K562 (cell line): ENCODE measurements around the gene EMILIN3. TPM values are rescaled to one million over a fixed set of nuclear protein-coding genes. Genes with fewer than 3 reads are reported as not detected.

Experiments
- ATAC-seq: fragments of 200-7000 bp; cut with Tn5 transposase; 3 replicates; pipeline ENCODE4 v1.9.1; 2020; ENCODE audit warnings: moderate library complexity
- BruUV-seq: library from RNA; stranded (reverse); fragments of 400-500 nt; replicated peaks from 2 replicates; lab custom pipeline; 2021; lab: Mats Ljungman, UMichigan
- CTCF ChIA-PET: fragments of 300-600 bp; formaldehyde crosslinking; extraction: SDS; loops from one replicate; lab custom pipeline; 2021; ENCODE audit warnings: low intra/inter-chr PET ratio; lab: Yijun Ruan, JAX
- POLR2A ChIA-PET: fragments of 300-600, 350-650 bp; sonication (Branson Sonifier 250); formaldehyde crosslinking; extraction: SDS; loops from one replicate; lab custom pipeline; 2021; ENCODE audit warnings: antibody characterized with exemption, inconsistent platforms; lab: Yijun Ruan, JAX
- DNase-seq, 4 experiments: peaks; one replicate each; pipeline versions ENCODE4 v3.0.0 to v3.0.0-alpha.2; 2011 to 2018; ENCODE audit warnings: low spot score in 3 of 4, mixed read lengths in 3 of 4; ENCODE audit errors: extremely low read depth in 1 of 4
- FAIRE-seq: peaks from 2 replicates; lab custom pipeline; 2011; peaks lifted over from hg19 to GRCh38; lab: Jason Lieb, UNC
- H2AFZ ChIP-seq: 2 replicates; pipeline ENCODE4 v1.6.0; 2011; ENCODE audit warnings: low read depth, low read length, control low read depth, inconsistent platforms
- H3K27ac ChIP-seq: fragments of 200-600 bp; 3 replicates; pipeline ENCODE4 v1.8.0; 2011; ENCODE audit warnings: low read depth, mild to moderate bottlenecking, control low read depth, inconsistent platforms, low read length, moderate library complexity, mixed read lengths; ENCODE audit errors: extremely low read depth
- H3K27me3 ChIP-seq, 2 experiments: fragments of 300-600 bp in 1 of 2; 2 replicates in 1 of 2; 3 replicates in 1 of 2; pipeline versions ENCODE4 v1.6.0 to v1.8.0; 2011; ENCODE audit warnings: inconsistent platforms in 2 of 2, low read length in 2 of 2, mild to moderate bottlenecking in 1 of 2, mixed read lengths in 1 of 2, moderate library complexity in 1 of 2; ENCODE audit not compliant: control insufficient read depth in 2 of 2, insufficient read depth in 2 of 2
- H3K36me3 ChIP-seq: fragments of 300-600 bp; 3 replicates; pipeline ENCODE4 v1.8.0; 2011; ENCODE audit warnings: mild to moderate bottlenecking, low read length, inconsistent platforms; ENCODE audit not compliant: control insufficient read depth, insufficient read depth
- H3K4me1 ChIP-seq, 2 experiments: fragments of 200-600 bp in 1 of 2; replicated peaks in 1 of 2; 2 replicates in 1 of 2; 3 replicates in 1 of 2; pipeline versions ENCODE4 v1.5.1 to v1.8.0; 2011; ENCODE audit warnings: inconsistent platforms in 2 of 2, low read length in 2 of 2, mild to moderate bottlenecking in 1 of 2, mixed read lengths in 1 of 2, moderate library complexity in 1 of 2; ENCODE audit not compliant: control insufficient read depth in 2 of 2, insufficient read depth in 2 of 2
- H3K4me2 ChIP-seq: 2 replicates; pipeline ENCODE4 v1.6.1; 2011; ENCODE audit warnings: low read length, control low read depth, inconsistent platforms, mixed read lengths; ENCODE audit not compliant: insufficient read depth
- H3K4me3 ChIP-seq: fragments of 200-600 bp; sonication (generic), shearing (Covaris generic); 2 replicates; pipeline ENCODE4 v1.5.1; 2016; ENCODE audit warnings: control low read depth, inconsistent platforms
- H3K79me2 ChIP-seq: fragments of 200-600 bp; 3 replicates; pipeline ENCODE4 v1.8.0; 2011; ENCODE audit warnings: low read length, inconsistent platforms; ENCODE audit not compliant: control insufficient read depth, insufficient read depth
- H3K9ac ChIP-seq, 2 experiments: 2 replicates each; pipeline versions ENCODE4 v1.6.0 to v1.6.1; 2011; ENCODE audit warnings: low read depth in 2 of 2, low read length in 2 of 2, control low read depth in 1 of 2, inconsistent platforms in 1 of 2, mild to moderate bottlenecking in 1 of 2, mixed read lengths in 1 of 2; ENCODE audit not compliant: insufficient read depth in 1 of 2
- H3K9me1 ChIP-seq: one replicate; pipeline ENCODE4 v1.6.0; 2011; ENCODE audit warnings: inconsistent platforms, mild to moderate bottlenecking, low read length, moderate library complexity; ENCODE audit not compliant: control insufficient read depth, insufficient read depth
- H3K9me3 ChIP-seq: replicated peaks from 2 replicates; pipeline ENCODE4 v1.5.1; 2011; ENCODE audit warnings: low read depth, low read length, inconsistent platforms; ENCODE audit not compliant: control insufficient read depth, insufficient read depth
- H4K20me1 ChIP-seq: replicated peaks from 2 replicates; pipeline ENCODE4 v1.6.1; 2011; ENCODE audit warnings: low read length, inconsistent platforms, mixed read lengths; ENCODE audit not compliant: control insufficient read depth, insufficient read depth
- HNRNPLL ChIP-seq: fragments of 200-400 bp; formaldehyde crosslinking; IDR thresholded peaks from 2 replicates; pipeline ENCODE4 v1.6.1; 2017; ENCODE audit warnings: low read length, low read depth, mild to moderate bottlenecking; ENCODE audit not compliant: poor library complexity, severe bottlenecking
- NFATC3 ChIP-seq: fragments of 450-650 bp; IDR thresholded peaks from 2 replicates; pipeline ENCODE4 v1.6.1; 2017; ENCODE audit warnings: mild to moderate bottlenecking
- POLR2G ChIP-seq: fragments of 200-400 bp; formaldehyde crosslinking; IDR thresholded peaks from 2 replicates; pipeline ENCODE4 v1.6.1; 2017; ENCODE audit warnings: low read depth, mild to moderate bottlenecking, antibody characterized with exemption, low read length, moderate library complexity
- PYGO2 ChIP-seq: fragments of 450-650 bp; IDR thresholded peaks from 2 replicates; pipeline ENCODE4 v1.6.1; 2016; ENCODE audit warnings: mild to moderate bottlenecking, missing genetic modification characterization, moderate library complexity, missing compliant biosample characterization
- RFX7 ChIP-seq: fragments of 250-450 bp; sonication (Bioruptor Pico); IDR thresholded peaks from 2 replicates; pipeline ENCODE4 v1.5.1; 2021; ENCODE audit warnings: mild to moderate bottlenecking
- ZNF778 ChIP-seq: fragments of 450-650 bp; formaldehyde crosslinking; IDR thresholded peaks from 2 replicates; pipeline ENCODE4 v1.4.0; 2020; ENCODE audit warnings: mild to moderate bottlenecking, moderate library complexity
- WGBS: fragments of 100-300 bp; shearing (Covaris generic); methylation state at CpG from one replicate; pipeline ENCODE4 v1.1.6; 2016; ENCODE audit warnings: low coverage, mixed read lengths; ENCODE audit not compliant: insufficient coverage; ENCODE audit errors: missing lambda C conversion rate; 5-methylcytosine and 5-hydroxymethylcytosine counted together
- in situ Hi-C: fragments of 300-500 bp; cut with MboI; formaldehyde crosslinking; loops from 4 replicates; pipeline ENCODE4 v1.15.0; 2018; ENCODE audit warnings: inconsistent platforms, mixed read lengths
- intact Hi-C: fragments of 100-400 bp; cut with micrococcal nuclease; formaldehyde crosslinking; loops from 2 replicates; pipeline ENCODE4 v1.14.2; 2022
- polyA plus RNA-seq, 8 experiments: library from polyadenylated mRNA; depleted of rRNA in 4 of 8; stranded (reverse) in 5 of 8; unstranded in 3 of 8; fragments of >200 nt; fragmentation: Nextera tagmentation in 2 of 8; fragmentation: Illumina TruSeq in 1 of 8; extraction: Ambion mirVana in 2 of 8; extraction: Trizol in 1 of 8; gene quantifications; 2 replicates each; pipeline versions ENCODE4 v1.2.1 to v1.2.3, GENCODE V29; 2011 to 2014; ENCODE audit warnings: inconsistent platforms in 1 of 8, missing spikeins in 1 of 8
- total RNA-seq, 7 experiments: library from RNA; depleted of rRNA in 6 of 7; stranded (reverse); fragments of >200 nt in 6 of 7; fragmentation: Illumina TruSeq in 2 of 7; extraction: Trizol in 2 of 7; gene quantifications; 2 replicates each; pipeline versions ENCODE4 v1.2.1 to v1.2.3, GENCODE V29; 2011 to 2021; ENCODE audit warnings: low replicate concordance in 1 of 7
- TF ChIP-seq, protein P1 (sequence below): fragments of 450-650 bp; formaldehyde crosslinking; IDR thresholded peaks from 2 replicates; pipeline ENCODE4 v1.4.0; 2022; ENCODE audit warnings: mild to moderate bottlenecking, moderate library complexity
- TF ChIP-seq, protein P2 (sequence below): fragments of 250-450 bp; sonication (Bioruptor Pico); IDR thresholded peaks from 2 replicates; pipeline ENCODE4 v1.5.1; 2021; ENCODE audit warnings: mild to moderate bottlenecking
- TF ChIP-seq, protein P3 (sequence below): sonication (generic); formaldehyde crosslinking; IDR thresholded peaks from 2 replicates; pipeline ENCODE4 v1.8.0; 2022; ENCODE audit warnings: mild to moderate bottlenecking, missing genetic modification reagents, borderline replicate concordance
- TF ChIP-seq, protein P4 (sequence below): sonication (generic); formaldehyde crosslinking; IDR thresholded peaks from 2 replicates; pipeline ENCODE4 v1.8.0; 2022; ENCODE audit warnings: mild to moderate bottlenecking, missing genetic modification reagents

Gene EMILIN3
- total and polyA plus RNA-seq, 9 of the 15 experiments (the other 6 are each of a cell fraction or from before 2014, with no cell fraction given): 0.01 to 0.07 TPM; not detected in 7

DNA sequence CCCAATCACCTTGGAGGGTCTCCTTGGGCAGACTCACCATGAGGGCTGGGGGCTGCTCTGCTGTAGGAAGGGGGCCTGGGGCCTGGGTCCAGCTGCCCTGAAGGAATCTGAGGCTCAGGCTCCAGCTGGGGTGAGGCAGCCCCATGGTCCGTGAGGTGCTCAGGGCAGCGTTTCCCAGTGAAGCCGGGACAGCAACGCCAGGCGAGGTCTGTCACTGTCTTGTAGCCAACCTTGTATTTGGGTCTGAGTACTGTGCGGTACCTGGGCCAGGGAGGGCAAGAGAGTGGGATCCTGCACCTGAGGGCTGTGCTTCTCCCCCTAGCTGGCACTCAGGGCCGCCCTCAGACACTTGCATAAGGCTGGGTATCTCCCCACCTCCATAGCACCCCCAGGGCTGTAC, 3.0 kb downstream of the EMILIN3 start:
- no peak overlapping the region for H3K9ac ChIP-seq
- ChIA-PET POLR2A (no interaction called here), CTCF (no interaction called here)
- no peaks in the 10 kb centered on the region for H3K9me1 ChIP-seq
- H3K4me3 ChIP-seq: no peak overlapping the region
- intact Hi-C loops: no loop called here
- no peaks in the 10 kb centered on the region for H3K36me3 ChIP-seq
- in situ Hi-C loops: no loop called here
- no peak for FAIRE-seq
- no peak overlapping the region for H2AFZ ChIP-seq
- BruUV-seq: no TSS peak
- H3K4me1 ChIP-seq: peaks cover 0 to 38% of the 10 kb centered on the region in 2 experiments; a peak in 2 of 5 replicates
- 0 out of 2 replicates have a peak, but pooled peaks have one; percentile 29 for TF ChIP-seq POLR2G
- TF ChIP-seq, protein P1, sequence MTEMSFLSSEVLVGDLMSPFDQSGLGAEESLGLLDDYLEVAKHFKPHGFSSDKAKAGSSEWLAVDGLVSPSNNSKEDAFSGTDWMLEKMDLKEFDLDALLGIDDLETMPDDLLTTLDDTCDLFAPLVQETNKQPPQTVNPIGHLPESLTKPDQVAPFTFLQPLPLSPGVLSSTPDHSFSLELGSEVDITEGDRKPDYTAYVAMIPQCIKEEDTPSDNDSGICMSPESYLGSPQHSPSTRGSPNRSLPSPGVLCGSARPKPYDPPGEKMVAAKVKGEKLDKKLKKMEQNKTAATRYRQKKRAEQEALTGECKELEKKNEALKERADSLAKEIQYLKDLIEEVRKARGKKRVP: no peak
- TF ChIP-seq, all 486 proteins: peak for 1
- Histone ChIP-seq H3K27ac (no peak overlapping the region), H3K27me3 (peaks cover 30 to 64% of the 10 kb centered on the region in 2 experiments; a peak in 4 of 5 replicates), H3K9me3 (no peaks in the 10 kb centered on the region), H3K79me2 (no peaks in the 10 kb centered on the region), H3K4me2 (no peak overlapping the region), H4K20me1 (peaks cover 26% of the 10 kb centered on the region)
- 10% methylated on average over 7 of the region's 7 CpGs for WGBS
- DNase-seq: no peak
- no peak for ATAC-seq

DNA sequence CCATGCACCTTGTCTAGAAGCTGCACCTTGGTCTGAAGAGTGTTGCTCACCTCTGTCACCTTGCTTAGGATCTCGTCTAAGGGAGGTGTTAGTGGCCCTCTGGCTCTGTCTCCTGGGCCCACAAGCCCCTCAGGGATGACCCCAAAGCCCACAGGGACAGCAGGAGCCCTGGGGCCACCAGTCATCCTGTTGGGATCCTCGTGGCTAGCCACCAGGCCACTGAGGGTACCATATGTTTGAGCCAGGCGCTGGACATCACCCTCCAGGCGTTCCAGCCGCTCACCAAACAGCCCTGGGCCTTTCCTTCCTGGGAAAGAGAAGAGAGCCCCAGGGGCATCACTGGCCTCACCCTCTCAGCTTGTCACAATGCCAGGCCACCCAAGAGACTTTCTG, 3.9 kb downstream of the EMILIN3 start:
- WGBS: 16% methylated on average over 5 of the region's 5 CpGs
- H3K4me3 ChIP-seq: no peak overlapping the region
- H4K20me1 ChIP-seq: peaks cover 22% of the 10 kb centered on the region
- peaks cover 0 to 38% of the 10 kb centered on the region in 2 experiments; a peak in 2 of 5 replicates for H3K4me1 ChIP-seq
- intact Hi-C loops: no loop called here
- no peaks in the 10 kb centered on the region for H3K79me2 ChIP-seq
- peaks cover 25 to 59% of the 10 kb centered on the region in 2 experiments; a peak in 4 of 5 replicates for H3K27me3 ChIP-seq
- H2AFZ ChIP-seq: no peak overlapping the region
- H3K9me1 ChIP-seq: no peaks in the 10 kb centered on the region
- no peak overlapping the region for H3K27ac ChIP-seq
- H3K9ac ChIP-seq: no peak overlapping the region
- no TSS peak for BruUV-seq
- no peak for ATAC-seq
- in situ Hi-C loops: no loop called here
- DNase-seq: no peak
- POLR2A ChIA-PET: interaction anchor here (0.6 kb wide), 1 partner anchor 25 kb away, joined by 3 read pairs; no protein-coding TSS in a partner anchor
- no peak for FAIRE-seq
- no peak overlapping the region for H3K4me2 ChIP-seq
- H3K36me3 ChIP-seq: no peaks in the 10 kb centered on the region
- CTCF ChIA-PET: no interaction called here
- no peaks in the 10 kb centered on the region for H3K9me3 ChIP-seq
- TF ChIP-seq, protein P2, sequence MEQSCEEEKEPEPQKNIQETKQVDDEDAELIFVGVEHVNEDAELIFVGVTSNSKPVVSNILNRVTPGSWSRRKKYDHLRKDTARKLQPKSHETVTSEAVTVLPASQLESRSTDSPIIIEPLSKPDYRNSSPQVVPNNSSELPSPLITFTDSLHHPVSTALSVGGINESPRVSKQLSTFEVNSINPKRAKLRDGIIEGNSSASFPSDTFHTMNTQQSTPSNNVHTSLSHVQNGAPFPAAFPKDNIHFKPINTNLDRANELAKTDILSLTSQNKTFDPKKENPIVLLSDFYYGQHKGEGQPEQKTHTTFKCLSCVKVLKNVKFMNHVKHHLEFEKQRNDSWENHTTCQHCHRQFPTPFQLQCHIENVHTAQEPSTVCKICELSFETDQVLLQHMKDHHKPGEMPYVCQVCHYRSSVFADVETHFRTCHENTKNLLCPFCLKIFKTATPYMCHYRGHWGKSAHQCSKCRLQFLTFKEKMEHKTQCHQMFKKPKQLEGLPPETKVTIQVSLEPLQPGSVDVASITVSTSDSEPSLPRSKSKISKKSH (CRISPR knock-in tag): no peak
- TF ChIP-seq HNRNPLL (no peak), RFX7 (CRISPR knock-in tag) (no peak), PYGO2 (tag) (no peak), ZNF778 (CRISPR knock-in tag) (no peak), NFATC3 (no peak)
- TF ChIP-seq, protein P3, sequence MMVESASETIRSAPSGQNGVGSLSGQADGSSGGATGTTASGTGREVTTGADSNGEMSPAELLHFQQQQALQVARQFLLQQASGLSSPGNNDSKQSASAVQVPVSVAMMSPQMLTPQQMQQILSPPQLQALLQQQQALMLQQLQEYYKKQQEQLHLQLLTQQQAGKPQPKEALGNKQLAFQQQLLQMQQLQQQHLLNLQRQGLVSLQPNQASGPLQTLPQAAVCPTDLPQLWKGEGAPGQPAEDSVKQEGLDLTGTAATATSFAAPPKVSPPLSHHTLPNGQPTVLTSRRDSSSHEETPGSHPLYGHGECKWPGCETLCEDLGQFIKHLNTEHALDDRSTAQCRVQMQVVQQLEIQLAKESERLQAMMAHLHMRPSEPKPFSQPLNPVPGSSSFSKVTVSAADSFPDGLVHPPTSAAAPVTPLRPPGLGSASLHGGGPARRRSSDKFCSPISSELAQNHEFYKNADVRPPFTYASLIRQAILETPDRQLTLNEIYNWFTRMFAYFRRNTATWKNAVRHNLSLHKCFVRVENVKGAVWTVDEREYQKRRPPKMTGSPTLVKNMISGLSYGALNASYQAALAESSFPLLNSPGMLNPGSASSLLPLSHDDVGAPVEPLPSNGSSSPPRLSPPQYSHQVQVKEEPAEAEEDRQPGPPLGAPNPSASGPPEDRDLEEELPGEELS: no peak
- TF ChIP-seq, protein P4, sequence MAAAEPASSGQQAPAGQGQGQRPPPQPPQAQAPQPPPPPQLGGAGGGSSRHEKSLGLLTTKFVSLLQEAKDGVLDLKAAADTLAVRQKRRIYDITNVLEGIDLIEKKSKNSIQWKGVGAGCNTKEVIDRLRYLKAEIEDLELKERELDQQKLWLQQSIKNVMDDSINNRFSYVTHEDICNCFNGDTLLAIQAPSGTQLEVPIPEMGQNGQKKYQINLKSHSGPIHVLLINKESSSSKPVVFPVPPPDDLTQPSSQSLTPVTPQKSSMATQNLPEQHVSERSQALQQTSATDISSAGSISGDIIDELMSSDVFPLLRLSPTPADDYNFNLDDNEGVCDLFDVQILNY: no peak
